Dermis blood vessel endothelial cell (primary cell): Measurements from ENCODE around the gene GRIN2A. TPM values are rescaled to one million over a fixed set of nuclear protein-coding genes. Genes with fewer than 3 reads are reported as not detected.
A peak's percentile ranks its signal among the peaks of the same experiment; 100 is the strongest.

Experiments
- DNase-seq: peaks from one replicate; pipeline ENCODE4 v3.0.0; 2010
- total RNA-seq: library from RNA; depleted of rRNA; stranded (reverse); fragments of >200 nt; gene quantifications from 2 replicates; pipeline ENCODE4 v1.2.3, GENCODE V29; 2014

GRIN2A gene
- total RNA-seq, 1 donor from 2014 or later = not detected

DNA sequence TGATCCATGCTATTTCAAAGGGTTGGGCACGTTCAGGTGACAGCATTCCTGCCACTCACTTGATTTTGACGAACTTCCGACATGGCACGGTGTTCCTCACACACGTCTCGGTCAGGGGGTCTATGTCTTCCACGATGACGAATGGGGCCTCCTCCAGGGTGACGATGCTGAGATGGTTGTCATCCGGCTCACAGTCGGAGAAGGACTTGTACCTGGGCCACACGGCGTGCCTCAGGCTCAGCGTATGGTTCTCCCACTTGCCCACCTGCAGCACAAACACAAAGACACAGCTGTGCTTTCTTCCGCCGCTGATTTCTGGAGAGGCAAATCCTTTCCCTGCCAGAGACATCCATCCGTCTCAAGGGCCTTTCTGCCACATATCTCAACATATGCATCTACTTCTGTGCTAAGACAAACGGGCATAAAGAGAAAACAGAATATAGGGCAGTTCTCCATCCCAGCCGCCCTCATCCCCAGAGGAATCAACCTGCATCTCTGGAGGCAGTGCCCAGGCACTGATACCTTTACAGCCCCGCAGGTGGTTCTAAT is 332.5 kb downstream of the GRIN2A start:
- DNase-seq = no peak

DNA sequence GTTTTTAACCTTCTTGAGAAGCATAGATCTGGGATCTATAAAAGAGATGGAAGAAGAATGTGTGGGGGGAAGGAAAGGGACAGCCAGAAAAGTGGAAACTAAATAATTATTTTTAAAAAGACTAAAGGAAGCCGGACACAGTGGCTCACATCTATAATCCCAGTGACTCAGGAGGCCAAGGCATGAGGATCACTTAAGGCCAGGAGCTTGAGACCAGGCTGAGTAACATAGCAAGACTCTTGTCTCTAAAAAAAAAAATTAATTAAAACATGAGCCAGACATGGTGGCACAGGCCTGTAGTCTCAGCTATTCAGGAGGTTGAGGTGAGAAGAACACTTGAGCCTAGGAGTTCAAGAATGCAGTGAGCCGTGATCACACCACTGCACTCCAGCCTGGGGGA is 335.1 kb downstream of the GRIN2A start:
- no peak for DNase-seq

DNA sequence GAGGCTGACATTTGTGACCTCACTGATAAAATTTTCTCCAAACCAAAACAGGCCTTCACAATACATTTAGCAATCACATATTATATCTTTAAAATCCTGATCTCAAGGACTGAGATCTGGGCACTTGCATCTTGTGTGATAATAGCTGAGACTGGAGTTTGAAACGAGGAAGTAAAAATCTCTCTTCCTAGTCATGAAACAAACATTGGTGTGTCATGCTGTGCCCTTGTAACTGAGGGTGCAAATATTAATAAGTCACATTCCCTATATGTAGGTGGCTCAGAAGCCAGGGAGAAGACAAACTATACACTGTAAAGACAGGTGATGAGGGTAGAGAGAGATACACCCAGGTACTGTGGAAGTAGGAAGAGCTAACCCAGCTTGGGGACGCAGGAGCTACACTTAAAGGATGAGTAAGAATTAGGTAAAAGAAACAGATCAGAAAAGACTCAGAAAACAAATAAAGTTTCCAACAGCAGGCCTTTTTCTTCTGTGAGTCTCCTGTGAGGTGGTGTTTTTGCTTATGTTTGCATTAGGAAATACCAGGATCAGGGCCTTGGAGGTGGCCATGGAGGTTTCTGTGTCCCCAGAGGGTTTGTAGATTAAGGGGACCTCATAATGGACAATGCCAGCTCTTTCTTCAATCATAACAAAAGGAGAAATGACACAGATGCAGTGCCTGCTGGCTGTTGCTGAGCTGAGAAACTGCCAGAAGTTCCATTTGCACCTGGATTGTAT is 335.7 kb downstream of the GRIN2A start:
- no peak for DNase-seq

GRCh38 chr16:9845661-9846361 is 336.4 kb downstream of the GRIN2A start:
- DNase-seq = peak; percentile 10

- no peak for DNase-seq
These were observed 337.9 kb downstream of the GRIN2A start for GRCh38 chr16:9844361-9844760.

GRCh38 chr16:9843424-9844018 is 338.7 kb downstream of the GRIN2A start:
- DNase-seq = no peak

- DNase-seq = no peak
These were observed 341.2 kb downstream of the GRIN2A start for GRCh38 chr16:9840761-9841665.

- DNase-seq = no peak
These were observed 344.7 kb downstream of the GRIN2A start for GRCh38 chr16:9837481-9837880.

DNA sequence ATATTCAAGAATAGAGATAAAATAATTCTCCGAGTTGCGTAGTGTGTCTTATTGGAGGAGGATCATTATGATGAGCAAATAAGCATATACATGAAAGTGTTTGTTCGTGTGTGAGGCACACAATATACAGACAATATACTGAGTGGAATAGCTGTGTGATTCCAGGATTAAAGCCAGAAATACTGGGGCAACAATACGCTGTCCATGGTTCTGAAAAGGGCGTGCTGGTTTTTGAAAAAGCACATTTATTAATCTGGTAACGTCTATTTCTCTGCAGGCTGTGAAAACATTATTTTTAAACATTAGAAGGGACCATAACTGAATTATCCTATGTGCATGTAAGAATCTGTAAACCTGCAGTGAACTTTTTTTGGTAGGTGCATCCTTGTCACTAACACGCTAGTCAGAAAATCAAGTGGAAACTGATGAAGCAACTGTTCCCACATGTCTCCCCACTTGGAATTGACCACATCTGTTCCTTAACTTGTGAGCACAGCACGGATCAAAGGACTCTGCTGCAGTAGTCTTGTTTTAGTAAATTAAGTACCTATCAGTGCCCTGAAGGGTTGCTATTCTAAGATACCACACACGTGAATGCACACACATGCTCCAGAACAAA is 346.0 kb downstream of the GRIN2A start:
- DNase-seq = peak; percentile 27

- no peak for DNase-seq
These were observed 355.0 kb downstream of the GRIN2A start for GRCh38 chr16:9827062-9827752.

GRCh38 chr16:9826656-9827055 is 355.6 kb downstream of the GRIN2A start:
- DNase-seq = no peak

DNA sequence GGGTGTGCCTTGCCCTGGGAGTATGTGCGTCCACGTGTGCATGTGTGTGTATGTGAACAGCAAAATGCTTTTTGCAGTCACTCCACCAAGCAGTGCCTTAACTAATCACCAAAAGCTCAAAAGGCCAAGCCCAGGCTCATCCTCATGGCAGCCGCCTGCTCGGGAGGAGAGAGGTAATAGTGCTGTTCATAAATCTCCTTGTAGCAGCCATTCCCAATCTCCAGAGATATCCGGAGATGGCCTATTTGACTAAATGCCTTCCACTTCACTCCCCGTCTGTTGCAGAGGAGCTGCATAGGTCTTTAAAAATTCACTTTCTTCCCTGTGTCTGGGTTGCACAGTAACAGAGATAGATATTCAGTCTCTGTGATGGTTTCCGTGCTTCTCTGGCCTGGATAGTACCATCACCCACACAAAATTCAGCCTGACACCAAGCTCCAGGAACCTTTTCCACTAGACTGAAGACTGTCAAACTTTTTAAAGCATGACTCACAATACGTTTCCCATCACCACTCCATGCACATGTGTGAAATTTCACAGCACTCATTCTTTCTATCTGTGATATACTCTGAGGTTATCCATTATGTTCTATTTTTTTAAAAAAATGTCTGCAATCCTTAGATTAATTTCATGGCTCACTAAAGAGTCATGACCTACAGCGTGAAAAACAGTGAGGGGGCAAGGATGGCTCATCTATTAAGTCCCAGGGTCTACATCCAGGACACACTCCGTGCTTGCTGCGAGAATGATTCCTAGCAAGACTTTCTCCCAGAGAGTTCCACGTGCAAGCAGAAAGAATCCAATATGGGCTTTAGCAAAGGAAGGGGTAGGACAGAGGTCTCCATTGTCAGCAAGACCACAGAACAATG is 357.8 kb downstream of the GRIN2A start:
- no peak for DNase-seq

- DNase-seq = no peak
These were observed 358.7 kb downstream of the GRIN2A start for GRCh38 chr16:9823510-9823909.

DNA sequence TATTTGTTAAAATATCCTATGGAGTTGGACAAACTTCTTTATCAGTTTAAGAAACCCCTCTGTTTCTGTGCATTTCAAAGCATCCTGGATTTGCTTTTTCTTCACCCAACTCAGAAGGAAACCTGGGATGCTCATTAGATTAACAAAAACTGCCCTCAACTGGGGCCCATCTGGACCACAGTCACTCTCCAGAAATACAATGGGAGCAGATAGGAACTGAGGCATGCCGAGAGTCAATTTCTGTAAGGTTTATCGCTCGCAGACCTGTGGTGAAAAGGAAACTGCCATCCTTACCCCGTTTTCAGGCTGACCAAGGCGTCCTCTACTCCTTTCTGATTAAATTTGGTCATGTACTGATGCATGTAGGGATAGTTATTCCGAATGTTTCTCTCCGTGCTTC is 360.3 kb downstream of the GRIN2A start:
- no peak for DNase-seq

- no peak for DNase-seq
These were observed 360.9 kb downstream of the GRIN2A start for GRCh38 chr16:9821331-9821730.

- DNase-seq = no peak
These were observed 361.6 kb downstream of the GRIN2A start for GRCh38 chr16:9820476-9821246.

DNA sequence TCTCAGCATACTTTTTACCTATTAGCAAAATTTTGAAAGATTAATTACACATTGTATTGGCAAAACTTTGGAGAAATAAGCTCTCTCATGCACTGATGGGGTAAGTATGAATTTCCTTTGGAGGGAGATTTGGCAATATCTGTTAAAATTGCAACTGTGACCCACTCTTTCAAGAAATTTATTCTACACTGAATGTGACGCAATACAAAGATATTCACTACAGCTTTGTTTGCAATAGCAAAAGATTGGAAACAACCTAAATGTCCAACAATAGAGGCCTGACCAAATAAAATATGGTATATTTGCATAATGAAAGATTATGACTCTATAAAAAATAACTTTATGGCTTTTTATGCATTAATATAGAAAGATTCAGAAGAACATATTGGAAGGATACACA is 363.5 kb downstream of the GRIN2A start:
- DNase-seq = no peak

- DNase-seq = no peak
These were observed 364.6 kb downstream of the GRIN2A start for GRCh38 chr16:9817586-9817985.

DNA sequence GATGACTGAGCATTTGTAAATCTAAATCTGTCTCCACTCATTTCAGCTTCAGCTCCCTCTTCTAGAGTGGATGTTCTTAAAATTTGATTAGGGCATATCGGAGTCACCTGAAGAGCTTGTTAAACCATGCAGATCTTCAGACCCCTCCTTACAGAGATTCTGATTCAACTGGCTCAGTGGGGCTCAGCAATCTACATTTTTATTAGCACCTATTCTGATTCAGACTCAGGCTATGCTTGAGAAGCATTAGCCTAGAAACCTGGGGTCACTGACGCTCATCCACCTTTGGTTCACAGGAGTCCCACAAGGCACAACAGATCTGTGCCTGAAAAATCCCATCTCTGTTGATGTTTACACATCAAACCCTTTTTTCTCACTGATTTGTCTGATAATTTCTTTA is 365.6 kb downstream of the GRIN2A start:
- no peak for DNase-seq

- DNase-seq = no peak
These were observed 368.6 kb downstream of the GRIN2A start for GRCh38 chr16:9813665-9814064.
